Measurements from ENCODE around the gene ATP1B2.

ATP1B2 gene

GRCh38 chr17:7650509-7651096 is at the start of gene ATP1B2:
Gene ATP1B2, plus strand, starts transcription at chr17:7650926. Its CDS starts 593 bp downstream, at chr17:7651519.
- peak; percentile 89 for DNase-seq (ENCODE audit: low spot score)
- TF ChIP-seq, protein P1, sequence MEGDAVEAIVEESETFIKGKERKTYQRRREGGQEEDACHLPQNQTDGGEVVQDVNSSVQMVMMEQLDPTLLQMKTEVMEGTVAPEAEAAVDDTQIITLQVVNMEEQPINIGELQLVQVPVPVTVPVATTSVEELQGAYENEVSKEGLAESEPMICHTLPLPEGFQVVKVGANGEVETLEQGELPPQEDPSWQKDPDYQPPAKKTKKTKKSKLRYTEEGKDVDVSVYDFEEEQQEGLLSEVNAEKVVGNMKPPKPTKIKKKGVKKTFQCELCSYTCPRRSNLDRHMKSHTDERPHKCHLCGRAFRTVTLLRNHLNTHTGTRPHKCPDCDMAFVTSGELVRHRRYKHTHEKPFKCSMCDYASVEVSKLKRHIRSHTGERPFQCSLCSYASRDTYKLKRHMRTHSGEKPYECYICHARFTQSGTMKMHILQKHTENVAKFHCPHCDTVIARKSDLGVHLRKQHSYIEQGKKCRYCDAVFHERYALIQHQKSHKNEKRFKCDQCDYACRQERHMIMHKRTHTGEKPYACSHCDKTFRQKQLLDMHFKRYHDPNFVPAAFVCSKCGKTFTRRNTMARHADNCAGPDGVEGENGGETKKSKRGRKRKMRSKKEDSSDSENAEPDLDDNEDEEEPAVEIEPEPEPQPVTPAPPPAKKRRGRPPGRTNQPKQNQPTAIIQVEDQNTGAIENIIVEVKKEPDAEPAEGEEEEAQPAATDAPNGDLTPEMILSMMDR (IDR thresholded peaks at IDR 0.05; ENCODE audit: extremely low read depth, missing control alignments), result no peak

DNA sequence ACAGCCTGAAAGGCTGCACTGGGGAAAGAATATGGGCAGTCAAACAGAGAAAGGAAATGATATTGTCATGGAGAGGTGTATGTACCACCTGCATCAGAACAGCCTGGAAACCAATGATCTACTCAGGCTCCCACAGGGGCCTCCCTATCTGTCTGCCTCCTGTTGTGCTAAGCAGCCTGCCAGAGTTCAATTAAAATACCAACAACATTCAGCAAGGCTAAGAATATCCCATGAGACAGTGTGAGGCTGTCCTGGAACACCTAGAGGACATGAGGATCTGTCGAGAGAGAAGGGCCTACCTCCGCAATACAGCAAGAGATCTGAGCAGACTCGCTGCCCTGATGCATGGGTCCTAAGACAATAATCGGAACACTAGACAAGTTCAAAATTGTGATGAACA is 44.4 kb upstream of the ATP1B2 start:
- no peak for DNase-seq (ENCODE audit: low spot score)
- TF ChIP-seq, protein P1 (IDR thresholded peaks at IDR 0.05; ENCODE audit: extremely low read depth, missing control alignments), result no peak

DNA sequence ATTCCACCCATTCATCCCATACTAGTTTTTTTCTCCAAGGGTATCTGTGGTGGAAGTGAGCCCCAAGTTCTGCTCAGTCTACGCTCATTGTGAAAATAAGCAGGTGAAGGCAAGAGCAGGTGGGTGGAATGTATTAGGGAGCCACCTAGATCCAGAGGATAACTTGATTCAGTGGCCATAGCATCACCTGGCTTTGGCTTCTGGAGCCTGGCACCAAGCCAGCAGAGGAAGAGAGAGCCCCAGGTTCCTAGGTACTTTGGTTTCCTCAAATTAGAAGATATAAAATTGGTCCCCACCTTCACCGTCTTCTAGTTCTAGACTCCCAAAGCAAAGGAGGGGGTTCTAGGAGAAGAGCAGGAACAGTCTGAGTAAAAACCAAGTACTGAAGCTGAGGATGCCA is 40.1 kb upstream of the ATP1B2 start:
- DNase-seq (ENCODE audit: low spot score), result no peak
- TF ChIP-seq, protein P1 (IDR thresholded peaks at IDR 0.05; ENCODE audit: extremely low read depth, missing control alignments), result no peak

DNA sequence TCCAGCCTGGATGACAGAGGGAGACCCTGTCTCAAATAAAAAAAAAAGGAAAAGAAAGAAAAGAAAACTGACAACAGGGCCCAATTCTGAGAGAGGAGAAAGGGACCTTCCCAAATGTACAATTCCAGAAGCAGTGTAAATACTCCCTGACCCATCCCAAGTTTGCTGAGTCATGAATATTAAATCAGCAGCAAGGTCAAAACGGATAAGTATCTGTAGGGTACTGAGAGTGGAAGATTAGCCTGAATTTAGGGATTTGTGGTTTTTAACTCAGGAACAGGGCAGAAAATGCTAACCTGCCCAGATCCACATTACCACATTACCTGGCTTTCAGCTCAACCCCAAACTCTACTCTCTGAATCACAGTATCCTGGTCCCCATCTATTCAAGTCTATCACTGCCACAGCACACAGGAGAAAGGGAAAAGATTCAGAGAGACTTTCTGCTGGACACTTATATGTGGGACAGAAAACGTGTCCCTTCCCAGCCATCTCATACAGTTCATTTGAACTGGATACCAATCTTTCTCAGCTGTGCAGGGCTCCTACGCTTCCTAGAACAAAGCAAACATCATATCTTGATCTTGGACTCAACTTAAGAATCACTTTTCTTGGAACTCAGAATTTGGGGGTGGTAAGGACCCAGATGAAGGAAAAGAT is 39.0 kb upstream of the ATP1B2 start:
- TF ChIP-seq, protein P1 (IDR thresholded peaks at IDR 0.05; ENCODE audit: extremely low read depth, missing control alignments), result no peak
- DNase-seq (ENCODE audit: low spot score), result no peak

- TF ChIP-seq, protein P1 (IDR thresholded peaks at IDR 0.05; ENCODE audit: extremely low read depth, missing control alignments), result no peak
- no peak for DNase-seq (ENCODE audit: low spot score)
These were observed 38.5 kb upstream of the ATP1B2 start for GRCh38 chr17:7612294-7612640.

- TF ChIP-seq, protein P1 (IDR thresholded peaks at IDR 0.05; ENCODE audit: extremely low read depth, missing control alignments), result no peak
- DNase-seq (ENCODE audit: low spot score), result no peak
These were observed 36.8 kb upstream of the ATP1B2 start for GRCh38 chr17:7613769-7614424.

All from GM20000 (cell line).